Measurements from ENCODE around the gene ZNF470.

Gene ZNF470

GRCh38 chr19:56611288-56611687 lies 44.0 kb downstream of the ZNF470 start:
- DNase-seq, result no peak

GRCh38 chr19:56612737-56613136 lies 45.5 kb downstream of the ZNF470 start:
- DNase-seq, result no peak

GRCh38 chr19:56613639-56614038 lies 46.4 kb downstream of the ZNF470 start:
- DNase-seq, result no peak

- DNase-seq, result no peak
These were observed 50.3 kb downstream of the ZNF470 start for GRCh38 chr19:56617531-56617930.

- DNase-seq, result no peak
These were observed 51.9 kb downstream of the ZNF470 start for GRCh38 chr19:56619121-56619520.

GRCh38 chr19:56622374-56622773 lies 55.1 kb downstream of the ZNF470 start:
- DNase-seq, result no peak

GRCh38 chr19:56623006-56623405 lies 55.7 kb downstream of the ZNF470 start:
- no peak for DNase-seq

GRCh38 chr19:56625708-56626107 lies 58.4 kb downstream of the ZNF470 start:
- DNase-seq, result no peak

GRCh38 chr19:56633021-56633420 lies 65.8 kb downstream of the ZNF470 start:
- DNase-seq, result no peak

- peak; percentile 44 to 62 for DNase-seq
These were observed 70.8 kb downstream of the ZNF470 start for GRCh38 chr19:56637976-56638555.

Data from activated CD4-positive, alpha-beta T cell treated with anti-CD3 and anti-CD28 coated beads, Interleukin-2, amount 50 U/mL, for 48 hours (primary cell).